HPDE6-E6E7 (cell line): ENCODE results near the gene ROBO1.
"Not testable (repeated sequence)": the region's sequence is repeated elsewhere in the genome, so short reads cannot be mapped to it uniquely, and the experiment has no call there.

Source experiments
- DNase-seq: peaks from one replicate; pipeline ENCODE4 v3.0.0; 2011; ENCODE audit warnings: missing footprints; ENCODE audit errors: extremely low spot score

The ROBO1 gene

GRCh38 chr3:78741066-78741645 is 1026.6 kb downstream of the ROBO1 start:
- no peak for DNase-seq

- no peak for DNase-seq
Observed at GRCh38 chr3:78738833-78739232, 1029.0 kb downstream of the ROBO1 start.

- DNase-seq: no peak
Observed at GRCh38 chr3:78737988-78738387, 1029.8 kb downstream of the ROBO1 start.

GRCh38 chr3:78736863-78737262 is 1030.9 kb downstream of the ROBO1 start:
- DNase-seq: no peak

- no peak for DNase-seq
Observed at GRCh38 chr3:78734048-78734637, 1033.7 kb downstream of the ROBO1 start.

GRCh38 chr3:78732893-78733292 is 1034.9 kb downstream of the ROBO1 start:
- no peak for DNase-seq

GRCh38 chr3:78732471-78732870 is 1035.3 kb downstream of the ROBO1 start:
- no peak for DNase-seq

- DNase-seq: no peak
Observed at GRCh38 chr3:78729946-78730345, 1037.9 kb downstream of the ROBO1 start.

GRCh38 chr3:78728406-78729145 is 1039.2 kb downstream of the ROBO1 start:
- no peak for DNase-seq

GRCh38 chr3:78726545-78726944 is 1041.3 kb downstream of the ROBO1 start:
- DNase-seq: no peak

- DNase-seq: no peak
Observed at GRCh38 chr3:78725703-78726246, 1042.0 kb downstream of the ROBO1 start.

GRCh38 chr3:78724859-78725258 is 1042.9 kb downstream of the ROBO1 start:
- no peak for DNase-seq

- not testable (repeated sequence) for DNase-seq
Observed at GRCh38 chr3:78724364-78724763, 1043.4 kb downstream of the ROBO1 start.

- DNase-seq: no peak
Observed at GRCh38 chr3:78721771-78722543, 1045.8 kb downstream of the ROBO1 start.

- no peak for DNase-seq
Observed at GRCh38 chr3:78718707-78719106, 1049.1 kb downstream of the ROBO1 start.

GRCh38 chr3:78717041-78717440 is 1050.8 kb downstream of the ROBO1 start:
- no peak for DNase-seq

- no peak for DNase-seq
Observed at GRCh38 chr3:78712941-78713340, 1054.9 kb downstream of the ROBO1 start.

- no peak for DNase-seq
Observed at GRCh38 chr3:78712270-78712669, 1055.5 kb downstream of the ROBO1 start.

- DNase-seq: no peak
Observed at GRCh38 chr3:78708565-78709073, 1059.2 kb downstream of the ROBO1 start.

- no peak for DNase-seq
Observed at GRCh38 chr3:78707609-78708008, 1060.2 kb downstream of the ROBO1 start.

- DNase-seq: no peak
Observed at GRCh38 chr3:78706906-78707523, 1060.8 kb downstream of the ROBO1 start.
